GM23338 (cell line): ENCODE data around the gene TMEM190.

Experiments used
- CREB1 ChIP-seq: fragments of 250-450 bp; sonication (Bioruptor Pico); IDR thresholded peaks from 2 replicates; pipeline ENCODE4 v1.5.0; 2020; ENCODE audit warnings: low read depth, mild to moderate bottlenecking, moderate library complexity
- CTCF ChIP-seq, 2 experiments: fragments of 200-600 bp in 1 of 2; sonication (generic) in 1 of 2; conservative IDR thresholded peaks; 2 replicates each; pipeline versions ENCODE4 v1.5.1 to v1.6.1; 2016 to 2017; ENCODE audit warnings: antibody characterized with exemption in 2 of 2, low read depth in 2 of 2, mild to moderate bottlenecking in 2 of 2, moderate library complexity in 1 of 2
- ETS1 ChIP-seq: IDR thresholded peaks from 2 replicates; pipeline ENCODE4 v1.6.1; 2016; ENCODE audit warnings: antibody characterized with exemption
- EZH2 ChIP-seq: fragments of 200-600 bp; sonication (generic); IDR thresholded peaks from one replicate; pipeline ENCODE4 v1.8.0; 2017; ENCODE audit warnings: antibody characterized with exemption, mild to moderate bottlenecking, low read depth; ENCODE audit not compliant: unreplicated experiment
- EZH2phosphoT487 ChIP-seq: fragments of 200-600 bp; sonication (generic); IDR thresholded peaks from one replicate; pipeline ENCODE4 v1.8.1; 2018; ENCODE audit warnings: antibody characterized with exemption; ENCODE audit not compliant: unreplicated experiment
- JUNB ChIP-seq: IDR thresholded peaks from one replicate; pipeline ENCODE4 v1.6.1; 2016; ENCODE audit warnings: antibody characterized with exemption; ENCODE audit not compliant: unreplicated experiment
- NANOG ChIP-seq: IDR thresholded peaks from 2 replicates; pipeline ENCODE4 v1.6.1; 2016; ENCODE audit warnings: antibody characterized with exemption, borderline replicate concordance
- POLR2AphosphoS5 ChIP-seq: IDR thresholded peaks from 2 replicates; pipeline ENCODE4 v1.6.1; 2016; ENCODE audit warnings: antibody characterized with exemption, low read depth
- ZNF331 ChIP-seq: fragments of 250-450 bp; sonication (Bioruptor Pico); IDR thresholded peaks from 2 replicates; pipeline ENCODE4 v1.5.0; 2020; ENCODE audit warnings: low read depth, mild to moderate bottlenecking, moderate library complexity
- TF ChIP-seq, protein P1 (sequence below): IDR thresholded peaks from one replicate; pipeline ENCODE4 v1.6.1; 2018; ENCODE audit warnings: antibody characterized with exemption; ENCODE audit not compliant: unreplicated experiment

- TF ChIP-seq CTCF (conservative IDR thresholded peaks at IDR 0.05; ENCODE audit: low read depth in 2 of 2) (no peak), POLR2AphosphoS5 (no peak), EZH2 (no peak), ETS1 (no peak), CREB1 (CRISPR knock-in tag) (no peak), NANOG (no peak), JUNB (no peak), EZH2phosphoT487 (no peak), ZNF331 (CRISPR knock-in tag) (no peak)
- TF ChIP-seq, protein P1, sequence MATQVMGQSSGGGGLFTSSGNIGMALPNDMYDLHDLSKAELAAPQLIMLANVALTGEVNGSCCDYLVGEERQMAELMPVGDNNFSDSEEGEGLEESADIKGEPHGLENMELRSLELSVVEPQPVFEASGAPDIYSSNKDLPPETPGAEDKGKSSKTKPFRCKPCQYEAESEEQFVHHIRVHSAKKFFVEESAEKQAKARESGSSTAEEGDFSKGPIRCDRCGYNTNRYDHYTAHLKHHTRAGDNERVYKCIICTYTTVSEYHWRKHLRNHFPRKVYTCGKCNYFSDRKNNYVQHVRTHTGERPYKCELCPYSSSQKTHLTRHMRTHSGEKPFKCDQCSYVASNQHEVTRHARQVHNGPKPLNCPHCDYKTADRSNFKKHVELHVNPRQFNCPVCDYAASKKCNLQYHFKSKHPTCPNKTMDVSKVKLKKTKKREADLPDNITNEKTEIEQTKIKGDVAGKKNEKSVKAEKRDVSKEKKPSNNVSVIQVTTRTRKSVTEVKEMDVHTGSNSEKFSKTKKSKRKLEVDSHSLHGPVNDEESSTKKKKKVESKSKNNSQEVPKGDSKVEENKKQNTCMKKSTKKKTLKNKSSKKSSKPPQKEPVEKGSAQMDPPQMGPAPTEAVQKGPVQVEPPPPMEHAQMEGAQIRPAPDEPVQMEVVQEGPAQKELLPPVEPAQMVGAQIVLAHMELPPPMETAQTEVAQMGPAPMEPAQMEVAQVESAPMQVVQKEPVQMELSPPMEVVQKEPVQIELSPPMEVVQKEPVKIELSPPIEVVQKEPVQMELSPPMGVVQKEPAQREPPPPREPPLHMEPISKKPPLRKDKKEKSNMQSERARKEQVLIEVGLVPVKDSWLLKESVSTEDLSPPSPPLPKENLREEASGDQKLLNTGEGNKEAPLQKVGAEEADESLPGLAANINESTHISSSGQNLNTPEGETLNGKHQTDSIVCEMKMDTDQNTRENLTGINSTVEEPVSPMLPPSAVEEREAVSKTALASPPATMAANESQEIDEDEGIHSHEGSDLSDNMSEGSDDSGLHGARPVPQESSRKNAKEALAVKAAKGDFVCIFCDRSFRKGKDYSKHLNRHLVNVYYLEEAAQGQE, result no peak
These were observed 31.4 kb upstream of the TMEM190 start for GRCh38 chr19:55345101-55345817.
